CD4-positive, alpha-beta T cell (primary cell): ENCODE measurements around the gene MMAB. TPM values are rescaled to one million over a fixed set of nuclear protein-coding genes. Genes with fewer than 3 reads are reported as not detected.

Experiments used
- ATAC-seq: fragments of 200-7000 bp; cut with Tn5 transposase; one replicate; pipeline ENCODE4 v1.10.0; 2022; ENCODE audit warnings: mild to moderate bottlenecking; ENCODE audit not compliant: poor library complexity
- CTCF ChIA-PET: fragments of 350-600 bp; sonication (Branson Sonifier 250); formaldehyde crosslinking; loops from one replicate; lab custom pipeline; 2021; ENCODE audit warnings: antibody characterized with exemption, inconsistent platforms; lab: Charles Lee
- POLR2A ChIA-PET: fragments of 350-600 bp; sonication (Branson Sonifier 250); formaldehyde crosslinking; loops from one replicate; lab custom pipeline; 2021; ENCODE audit warnings: antibody characterized with exemption, inconsistent platforms; lab: Charles Lee
- DNase-seq, 14 experiments: peaks; one replicate each; pipeline ENCODE4 v3.0.0-alpha.2; 2013 to 2020; ENCODE audit warnings: mixed read lengths in 2 of 14
- H3K27ac ChIP-seq, 2 donors: one replicate each; pipeline versions ENCODE4 v1.5.1 to v1.7.0; 2013; ENCODE audit warnings: low read length in 2 of 2, low read depth in 1 of 2, mild to moderate bottlenecking in 1 of 2
- H3K27me3 ChIP-seq, 2 experiments: 1 replicate in 1 of 2; 2 replicates in 1 of 2; pipeline versions ENCODE4 v1.6.1 to v1.7.0; 2013; ENCODE audit warnings: low read length in 2 of 2, control low read depth in 1 of 2, mild to moderate bottlenecking in 1 of 2, moderate library complexity in 1 of 2; ENCODE audit not compliant: insufficient read depth in 2 of 2, control insufficient read depth in 1 of 2
- H3K36me3 ChIP-seq: one replicate; pipeline ENCODE4 v1.6.1; 2013; ENCODE audit warnings: low read length, control low read depth; ENCODE audit not compliant: insufficient read depth
- H3K4me1 ChIP-seq: one replicate; pipeline ENCODE4 v1.6.1; 2013; ENCODE audit warnings: low read length, control low read depth; ENCODE audit not compliant: insufficient read depth
- H3K4me3 ChIP-seq: one replicate; pipeline ENCODE4 v1.5.1; 2013; ENCODE audit warnings: mild to moderate bottlenecking, low read length, moderate library complexity
- H3K9me3 ChIP-seq, 2 experiments: 1 replicate in 1 of 2; 2 replicates in 1 of 2; pipeline versions ENCODE4 v1.6.1 to v1.7.0; 2013; ENCODE audit warnings: low read length in 2 of 2, mild to moderate bottlenecking in 2 of 2, control low read depth in 1 of 2, moderate library complexity in 1 of 2; ENCODE audit not compliant: control insufficient read depth in 1 of 2, insufficient read depth in 1 of 2
- H3K27ac Mint-ChIP-seq: one replicate; pipeline ENCODE4 v1.8.0; 2020; ENCODE audit warnings: mixed read lengths
- H3K27me3 Mint-ChIP-seq: one replicate; pipeline ENCODE4 v1.8.0; 2021; ENCODE audit warnings: mixed read lengths
- H3K36me3 Mint-ChIP-seq: one replicate; pipeline ENCODE4 v1.8.0; 2021; ENCODE audit warnings: low read depth, mixed read lengths
- H3K4me1 Mint-ChIP-seq: one replicate; pipeline ENCODE4 v1.8.0; 2021; ENCODE audit warnings: low read depth, mixed read lengths
- H3K4me3 Mint-ChIP-seq: one replicate; pipeline ENCODE4 v1.8.0; 2020; ENCODE audit warnings: mild to moderate bottlenecking, mixed read lengths
- H3K9me3 Mint-ChIP-seq: one replicate; pipeline ENCODE4 v1.8.0; 2020; ENCODE audit warnings: mixed read lengths
- CTCF ChIP-seq: fragments of 200-600 bp; IDR thresholded peaks from one replicate; pipeline ENCODE4 v1.8.0; 2022; ENCODE audit warnings: antibody characterized with exemption, mild to moderate bottlenecking
- intact Hi-C, 2 experiments: fragments of 100-400 bp; cut with DNase I in 1 of 2; cut with micrococcal nuclease in 1 of 2; formaldehyde crosslinking; loops; one replicate each; pipeline versions ENCODE4 v1.15.1 to v1.9.0; 2023 to 2025; cut with DNase I, micrococcal nuclease
- total RNA-seq, 174 experiments: library from RNA in 2 of 174; stranded (reverse) in 2 of 174; gene quantifications; one replicate each; pipeline ENCODE4 v1.2.3 and lab custom pipeline; 2021 to 2026

Gene MMAB
- total RNA-seq, 2 experiments from 2014 or later, result 8.6 to 9.2 TPM

- no peaks in the 10 kb centered on the region for H3K9me3 Mint-ChIP-seq
- Histone ChIP-seq H3K4me1 (peaks cover 23% of the 10 kb centered on the region), H3K27me3 (no peaks in the 10 kb centered on the region), H3K4me3 (no peak overlapping the region), H3K27ac (no peak overlapping the region), H3K36me3 (no peaks in the 10 kb centered on the region), H3K9me3 (no peaks in the 10 kb centered on the region)
- no peak overlapping the region for H3K4me3 Mint-ChIP-seq
- intact Hi-C loops, result loop anchor here in 1 of 2 experiments (5.0 kb wide), 1 partner anchor 249 kb away; no protein-coding TSS in a partner anchor
- ChIA-PET CTCF (interaction anchor here (1.1 to 2.1 kb wide), 5 partner anchors 15 to 177 kb away, joined by 3 to 27 read pairs (median 9); partner anchors contain the start of genes FAM222A, MMAB and MVK), POLR2A (interaction anchor here (1.3 kb wide), 1 partner anchor 176 kb away, joined by 3 read pairs; no protein-coding TSS in a partner anchor)
- peaks cover 26% of the 10 kb centered on the region for H3K4me1 Mint-ChIP-seq
- DNase-seq (no peak), ATAC-seq (no peak)
- TF ChIP-seq CTCF, result no peak
- no peaks in the 10 kb centered on the region for H3K27me3 Mint-ChIP-seq
- no peak overlapping the region for H3K27ac Mint-ChIP-seq
- no peaks in the 10 kb centered on the region for H3K36me3 Mint-ChIP-seq
Observed at GRCh38 chr12:109598428-109598854, 25.1 kb upstream of the MMAB start.

- no peaks in the 10 kb centered on the region for H3K9me3 ChIP-seq
- Mint-ChIP-seq H3K4me1 (peaks cover 26% of the 10 kb centered on the region), H3K4me3 (no peak overlapping the region), H3K9me3 (no peaks in the 10 kb centered on the region), H3K27ac (no peak overlapping the region), H3K27me3 (no peaks in the 10 kb centered on the region), H3K36me3 (no peaks in the 10 kb centered on the region)
- no peaks in the 10 kb centered on the region for H3K27me3 ChIP-seq
- peaks cover 23% of the 10 kb centered on the region for H3K4me1 ChIP-seq
- no peak overlapping the region for H3K27ac ChIP-seq
- DNase-seq (peak; percentile 35 to 74 (median 52)), ATAC-seq (peak; percentile 65)
- intact Hi-C loops, result loop anchor here (1.0 to 5.0 kb wide), 2 partner anchors 177 to 249 kb away; no protein-coding TSS in a partner anchor
- H3K4me3 ChIP-seq, result no peak overlapping the region
- CTCF ChIA-PET, result interaction anchor here (0.9 to 2.1 kb wide), 7 partner anchors 13 to 177 kb away, joined by 3 to 27 read pairs (median 6); partner anchors contain the start of genes FAM222A, MMAB and MVK
- H3K36me3 ChIP-seq, result no peaks in the 10 kb centered on the region
- peak; percentile 93 for TF ChIP-seq CTCF
- POLR2A ChIA-PET, result interaction anchor here (1.3 to 1.5 kb wide), 2 partner anchors 24 to 177 kb away, joined by 3 to 5 read pairs; partner anchors contain the start of genes MMAB and MVK
Observed at GRCh38 chr12:109597795-109598427, 24.6 kb upstream of the MMAB start.

- no peak for ATAC-seq
- no peak overlapping the region for H3K27ac Mint-ChIP-seq
Observed at GRCh38 chr12:109597414-109597794, 24.1 kb upstream of the MMAB start.

More at GRCh38 chr12:109597414-109597794, 24.1 kb upstream of the MMAB start:
- ChIA-PET CTCF (interaction anchor here (0.9 to 2.1 kb wide), 7 partner anchors 12 to 178 kb away, joined by 3 to 27 read pairs (median 6); partner anchors contain the start of genes FAM222A, MMAB and MVK), POLR2A (interaction anchor here (1.5 kb wide), 1 partner anchor 24 kb away, joined by 5 read pairs; the partner anchor contains the start of genes MMAB and MVK)
- H3K27me3 ChIP-seq, result no peaks in the 10 kb centered on the region
- Mint-ChIP-seq H3K9me3 (no peaks in the 10 kb centered on the region), H3K4me1 (peaks cover 26% of the 10 kb centered on the region), H3K36me3 (no peaks in the 10 kb centered on the region), H3K27me3 (no peaks in the 10 kb centered on the region), H3K4me3 (no peak overlapping the region)
- no peaks in the 10 kb centered on the region for H3K36me3 ChIP-seq
- H3K9me3 ChIP-seq, result no peaks in the 10 kb centered on the region
- no peak overlapping the region for H3K27ac ChIP-seq
- no peak for TF ChIP-seq CTCF
- H3K4me3 ChIP-seq, result no peak overlapping the region
- DNase-seq, result no peak
- H3K4me1 ChIP-seq, result peaks cover 23% of the 10 kb centered on the region
- intact Hi-C loops, result loop anchor here (1.0 to 5.0 kb wide), 2 partner anchors 178 to 250 kb away; no protein-coding TSS in a partner anchor
